Measurements from ENCODE around the gene GPHB5. TPM values are rescaled to one million over a fixed set of nuclear protein-coding genes. Genes with fewer than 3 reads are reported as not detected.

GPHB5 gene
- total RNA-seq, 1 experiment from 2014 or later, result not detected

- H3K27ac Mint-ChIP-seq, result peak overlapping the region in 2 of 3 experiments; percentile 63 to 95; a peak in 4 of 7 replicates
- no peaks in the 10 kb centered on the region for H3K4me1 ChIP-seq (ENCODE audit: insufficient read depth, low read length)
- H3K4me2 ChIP-seq (ENCODE audit: insufficient read depth, insufficient read length, low read length), result no peak overlapping the region
- no peaks in the 10 kb centered on the region; the same call in 1 of the 2 replicates for H3K27me3 Mint-ChIP-seq (ENCODE audit: low read depth)
- no peak overlapping the region for H4K5ac ChIP-seq (ENCODE audit: insufficient read length, low read depth, low read length)
- peaks cover 21 to 23% of the 10 kb centered on the region in 2 experiments for H3K9me3 Mint-ChIP-seq
- H3K4me3 Mint-ChIP-seq, result no peak overlapping the region; a peak in 1 of 5 replicates
- H3K4ac ChIP-seq (ENCODE audit: low read depth, low read length), result no peak overlapping the region
- no peak overlapping the region for H2BK20ac ChIP-seq (ENCODE audit: low read depth, low read length, poor library complexity, severe bottlenecking)
- H3K79me1 ChIP-seq (ENCODE audit: insufficient read depth, low read depth, low read length, poor library complexity, severe bottlenecking), result no peaks in the 10 kb centered on the region
- H2AK5ac ChIP-seq (ENCODE audit: insufficient read length, low read length), result no peak overlapping the region
- H3K27me3 ChIP-seq (ENCODE audit: insufficient read depth, low read length), result no peaks in the 10 kb centered on the region
- H2BK15ac ChIP-seq (ENCODE audit: low read depth, low read length), result no peak overlapping the region
- no peak overlapping the region for H3T11ph ChIP-seq (ENCODE audit: low read length)
- H3K27ac ChIP-seq (ENCODE audit: insufficient read length, low read depth, low read length), result no peak overlapping the region
- peaks cover 12 to 13% of the 10 kb centered on the region in 2 experiments for H3K4me1 Mint-ChIP-seq
- H4K8ac ChIP-seq (replicated peaks; ENCODE audit: insufficient read length, low read depth, low read length), result no peak overlapping the region
- H2BK12ac ChIP-seq (ENCODE audit: insufficient read length, low read depth, low read length), result no peak overlapping the region
- H2BK120ac ChIP-seq (ENCODE audit: low read depth, low read length, poor library complexity, severe bottlenecking), result no peak overlapping the region
- no peaks in the 10 kb centered on the region for H3K23me2 ChIP-seq (ENCODE audit: insufficient read length, low read depth, low read length, poor library complexity, severe bottlenecking)
- H3K23ac ChIP-seq (ENCODE audit: insufficient read length, low read depth, low read length), result no peak overlapping the region
- no peak overlapping the region for H3K14ac ChIP-seq (ENCODE audit: insufficient read depth, low read length)
- DNase-seq, result peak; percentile 63
- no peak overlapping the region for H3K56ac ChIP-seq (ENCODE audit: insufficient read length, low read depth, low read length)
- H2BK5ac ChIP-seq (ENCODE audit: insufficient read length, low read length), result no peak overlapping the region
- H3K9ac ChIP-seq (ENCODE audit: extremely low read depth, insufficient read length, low read length), result no peak overlapping the region
- no CpG with 5 or more reads among the region's 1 CpG for WGBS (ENCODE audit: extremely low coverage, insufficient read length, low lambda C conversion rate)
- H4K91ac ChIP-seq (ENCODE audit: insufficient read length, low read depth, low read length), result no peak overlapping the region
- no peak overlapping the region for H3K18ac ChIP-seq (ENCODE audit: insufficient read length, low read depth, low read length)
- no peaks in the 10 kb centered on the region for H3K79me2 ChIP-seq (ENCODE audit: insufficient read depth, low read length)
- no peak for TF ChIP-seq CTCF (conservative IDR thresholded peaks at IDR 0.05)
- no peaks in the 10 kb centered on the region for H3K9me3 ChIP-seq (ENCODE audit: control insufficient read depth, low read depth, low read length)
- H3K36me3 Mint-ChIP-seq (ENCODE audit: insufficient read depth in 1 of 3, low read depth in 3 of 3), result peaks cover 8 to 29% (median 23%) of the 10 kb centered on the region in 3 experiments
- H4K20me1 ChIP-seq (ENCODE audit: control insufficient read depth, insufficient read depth, insufficient read length), result no peaks in the 10 kb centered on the region
- H2AFZ ChIP-seq (ENCODE audit: low read length), result no peak overlapping the region
These were observed 52.6 kb downstream of the GPHB5 start for GRCh38 chr14:63266106-63266505.

Other genes starting within 250 kb of the GPHB5 start
- gene RHOJ, start 114.5 kb downstream of the GPHB5 start, total RNA-seq (2021), result not detected in 2 replicates
- gene PPP2R5E, start 224.4 kb upstream of the GPHB5 start, total RNA-seq (2021), result 63.0 and 65.8 TPM in 2 replicates